Activated naive CD4-positive, alpha-beta T cell treated with anti-CD3 and anti-CD28 coated beads, Interleukin-2, amount 10 ng/mL, durations not matched to agents 7 days and 5 days (primary cell): ENCODE measurements around the gene COBLL1.
A peak's percentile ranks its signal among the peaks of the same experiment; 100 is the strongest.

Experiments used
- CTCF ChIA-PET: fragments of 350-600 bp; sonication (Branson Sonifier 250); formaldehyde crosslinking; loops from one replicate; lab custom pipeline; 2021; ENCODE audit warnings: antibody characterized with exemption; lab: Charles Lee
- DNase-seq: peaks from one replicate; pipeline ENCODE4 v3.0.0-alpha.2; 2020
- H3K27ac Mint-ChIP-seq: one replicate; pipeline ENCODE4 v1.8.0; 2021; ENCODE audit warnings: mild to moderate bottlenecking, moderate library complexity, mixed read lengths
- H3K27me3 Mint-ChIP-seq: one replicate; pipeline ENCODE4 v1.8.0; 2021; ENCODE audit warnings: mild to moderate bottlenecking, mixed read lengths
- H3K36me3 Mint-ChIP-seq: one replicate; pipeline ENCODE4 v1.8.0; 2021; ENCODE audit warnings: mixed read lengths
- H3K4me1 Mint-ChIP-seq: one replicate; pipeline ENCODE4 v1.8.0; 2021; ENCODE audit warnings: mixed read lengths
- H3K4me3 Mint-ChIP-seq: one replicate; pipeline ENCODE4 v1.8.0; 2021; ENCODE audit warnings: mild to moderate bottlenecking, moderate library complexity, mixed read lengths
- H3K9me3 Mint-ChIP-seq: one replicate; pipeline ENCODE4 v1.8.0; 2021; ENCODE audit warnings: mixed read lengths

COBLL1 gene

DNA sequence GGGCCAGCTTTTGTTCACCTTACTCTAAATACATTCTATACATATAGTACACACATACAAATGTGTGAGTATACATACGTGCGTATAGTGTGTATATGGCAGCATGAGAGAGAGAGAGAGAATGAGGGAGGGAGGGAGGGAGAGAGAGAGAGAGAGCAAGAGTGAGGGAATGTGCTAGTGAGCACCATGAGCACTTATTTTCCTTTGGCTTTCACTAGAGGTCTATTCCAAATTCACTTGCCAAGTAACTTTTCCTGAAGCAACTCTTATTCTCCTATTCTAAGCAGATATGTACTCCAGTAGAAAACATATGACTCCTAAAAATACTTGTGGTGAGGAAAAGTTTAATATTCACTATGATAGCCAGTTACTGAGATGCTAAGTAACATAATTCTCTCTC is 85.7 kb downstream of the COBLL1 start:
- H3K4me1 Mint-ChIP-seq = no peaks in the 10 kb centered on the region
- CTCF ChIA-PET = no interaction called here
- no peak overlapping the region for H3K4me3 Mint-ChIP-seq
- H3K27me3 Mint-ChIP-seq = no peaks in the 10 kb centered on the region
- no peaks in the 10 kb centered on the region for H3K36me3 Mint-ChIP-seq
- H3K27ac Mint-ChIP-seq = no peak overlapping the region
- H3K9me3 Mint-ChIP-seq = no peaks in the 10 kb centered on the region
- no peak for DNase-seq

DNA sequence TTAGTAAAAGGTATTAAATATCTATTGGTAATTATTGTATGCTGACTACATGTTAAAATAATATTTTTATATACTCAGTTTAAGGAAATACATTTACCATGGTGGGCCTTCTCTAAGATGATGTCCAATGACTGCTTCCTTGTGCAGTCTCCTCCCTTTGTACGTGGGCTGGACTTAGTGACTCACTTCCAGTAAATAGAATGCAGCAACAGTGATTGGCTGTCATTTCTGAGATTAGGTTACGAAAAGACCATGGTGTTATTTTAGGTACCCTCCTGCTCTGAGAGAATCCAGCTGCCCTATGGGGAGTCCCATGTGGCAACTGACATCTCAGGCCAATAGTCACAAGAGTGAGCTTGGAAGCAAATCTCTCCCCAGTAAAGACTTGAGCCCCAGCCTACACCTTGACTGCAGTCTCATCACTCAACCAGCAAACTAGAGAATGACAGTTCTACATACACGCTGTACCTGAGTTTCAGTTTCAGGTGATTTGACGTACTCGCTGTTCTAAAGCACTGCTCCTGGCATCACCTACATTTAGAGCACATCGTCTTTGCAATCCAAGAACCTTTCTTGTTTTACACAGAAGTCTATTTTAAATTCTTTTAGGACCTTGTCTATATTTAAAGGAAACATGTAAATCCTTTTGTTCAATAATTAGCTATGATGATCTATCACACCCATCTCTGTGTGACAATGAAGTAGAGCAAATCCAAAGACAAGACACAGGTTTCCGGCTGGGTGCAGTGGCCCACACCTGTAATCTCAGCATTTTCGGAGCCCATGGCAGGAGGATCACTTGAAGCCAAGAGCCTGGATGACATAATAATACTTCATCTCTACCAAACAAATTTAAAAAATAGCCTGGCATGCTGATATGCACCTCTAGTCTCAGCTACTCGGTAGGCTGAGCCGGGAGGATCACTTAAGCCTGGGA is 87.2 kb downstream of the COBLL1 start:
- H3K36me3 Mint-ChIP-seq = no peaks in the 10 kb centered on the region
- CTCF ChIA-PET = no interaction called here
- H3K4me1 Mint-ChIP-seq = no peaks in the 10 kb centered on the region
- H3K9me3 Mint-ChIP-seq = no peaks in the 10 kb centered on the region
- no peak overlapping the region for H3K4me3 Mint-ChIP-seq
- DNase-seq = no peak
- H3K27ac Mint-ChIP-seq = no peak overlapping the region
- no peaks in the 10 kb centered on the region for H3K27me3 Mint-ChIP-seq

- Mint-ChIP-seq H3K36me3 (no peaks in the 10 kb centered on the region), H3K4me3 (no peak overlapping the region), H3K27ac (no peak overlapping the region), H3K9me3 (no peaks in the 10 kb centered on the region), H3K27me3 (no peaks in the 10 kb centered on the region), H3K4me1 (no peaks in the 10 kb centered on the region)
- DNase-seq = no peak
- CTCF ChIA-PET = no interaction called here
These were observed 88.7 kb downstream of the COBLL1 start for GRCh38 chr2:164752956-164753355.

DNA sequence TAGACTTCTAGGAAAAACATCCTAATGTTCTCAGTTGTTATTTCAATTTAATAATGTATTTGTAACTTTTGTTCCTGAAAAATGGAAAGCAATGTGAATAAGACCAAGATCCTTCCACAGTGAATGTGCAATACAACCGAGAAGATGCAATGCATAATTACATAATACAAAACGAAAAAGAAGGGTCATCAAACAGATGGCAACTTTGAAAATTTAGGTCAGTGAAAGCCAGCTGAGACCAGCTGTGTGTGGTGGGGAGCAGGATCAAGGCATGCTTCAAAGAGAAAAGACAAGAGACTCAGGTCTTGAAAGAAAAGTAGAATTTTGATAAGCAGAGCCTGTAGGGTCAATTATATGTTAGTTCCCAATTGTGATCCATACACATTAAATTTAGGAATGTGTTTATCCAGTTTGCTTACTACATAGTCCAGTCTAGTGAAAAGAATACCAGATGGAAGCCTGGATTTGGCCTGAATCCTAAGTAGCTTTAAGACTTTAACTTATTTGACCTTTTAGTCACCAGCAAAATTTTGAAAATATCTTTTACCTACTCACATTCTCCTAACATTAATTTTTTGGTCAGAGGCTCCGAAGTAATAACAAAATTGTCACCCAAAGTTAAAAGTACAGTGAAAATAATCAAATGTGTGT is 93.7 kb downstream of the COBLL1 start:
- Mint-ChIP-seq H3K36me3 (no peaks in the 10 kb centered on the region), H3K27ac (no peak overlapping the region), H3K9me3 (no peaks in the 10 kb centered on the region), H3K4me1 (no peaks in the 10 kb centered on the region), H3K4me3 (no peak overlapping the region), H3K27me3 (no peaks in the 10 kb centered on the region)
- CTCF ChIA-PET = no interaction called here
- no peak for DNase-seq

GRCh38 chr2:164747140-164747539 is 94.5 kb downstream of the COBLL1 start:
- H3K9me3 Mint-ChIP-seq = no peaks in the 10 kb centered on the region
- H3K4me3 Mint-ChIP-seq = no peak overlapping the region
- no peaks in the 10 kb centered on the region for H3K27me3 Mint-ChIP-seq
- H3K27ac Mint-ChIP-seq = no peak overlapping the region
- no peaks in the 10 kb centered on the region for H3K4me1 Mint-ChIP-seq
- no peak for DNase-seq
- CTCF ChIA-PET = no interaction called here
- H3K36me3 Mint-ChIP-seq = no peaks in the 10 kb centered on the region

DNA sequence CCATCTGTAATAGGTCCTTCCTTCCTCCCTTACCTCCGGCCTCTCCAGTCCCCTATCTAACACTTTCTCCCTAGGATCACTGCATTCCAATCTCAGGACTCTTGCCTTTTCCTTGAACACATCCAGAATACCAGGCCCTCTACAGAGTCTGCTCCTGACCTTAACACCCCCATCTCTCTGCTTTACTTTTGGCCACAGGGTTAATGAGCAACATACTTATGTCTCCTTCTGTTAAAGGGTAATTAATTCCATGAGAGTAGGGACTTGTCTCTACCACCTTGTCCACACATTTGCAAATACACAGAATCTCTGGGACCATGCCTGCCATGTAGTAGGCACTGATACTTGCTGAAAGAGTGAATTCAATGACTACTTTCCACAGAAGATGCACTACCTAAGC is 94.9 kb downstream of the COBLL1 start:
- no peaks in the 10 kb centered on the region for H3K4me1 Mint-ChIP-seq
- H3K27me3 Mint-ChIP-seq = no peaks in the 10 kb centered on the region
- CTCF ChIA-PET = no interaction called here
- H3K36me3 Mint-ChIP-seq = no peaks in the 10 kb centered on the region
- H3K9me3 Mint-ChIP-seq = no peaks in the 10 kb centered on the region
- H3K4me3 Mint-ChIP-seq = no peak overlapping the region
- no peak for DNase-seq
- no peak overlapping the region for H3K27ac Mint-ChIP-seq

GRCh38 chr2:164745012-164745797 is 96.4 kb downstream of the COBLL1 start:
- CTCF ChIA-PET = no interaction called here
- Mint-ChIP-seq H3K9me3 (no peaks in the 10 kb centered on the region), H3K4me3 (no peak overlapping the region)

DNA sequence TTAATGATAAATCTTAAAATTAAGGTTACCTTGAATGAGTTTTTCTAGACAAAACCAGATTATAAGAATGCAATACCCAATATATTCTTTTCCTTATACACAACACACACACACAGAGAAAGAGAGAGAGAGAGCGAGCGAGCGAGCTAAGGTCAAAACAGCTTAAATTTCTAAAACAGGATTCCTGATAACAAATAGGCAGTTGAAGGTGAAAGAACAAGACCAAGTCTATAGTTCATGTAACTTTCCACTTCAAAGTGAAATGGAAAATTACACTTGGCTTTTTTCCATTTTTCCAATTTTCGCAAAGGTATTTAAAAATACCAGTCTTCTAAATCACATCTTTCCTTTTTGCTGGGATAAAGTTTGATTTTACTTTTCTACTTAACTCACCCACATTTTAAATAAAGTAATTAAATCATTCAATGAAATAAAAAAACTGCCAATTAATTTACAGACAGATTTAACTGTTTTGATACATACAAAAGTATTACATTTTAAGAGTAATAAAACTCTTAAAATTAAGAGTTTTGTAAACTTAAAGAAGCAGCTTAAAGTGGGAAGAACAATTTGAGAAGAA is 98.8 kb downstream of the COBLL1 start:
- Mint-ChIP-seq H3K4me3 (no peak overlapping the region), H3K27me3 (no peaks in the 10 kb centered on the region), H3K36me3 (no peaks in the 10 kb centered on the region), H3K27ac (no peak overlapping the region), H3K9me3 (no peaks in the 10 kb centered on the region), H3K4me1 (no peaks in the 10 kb centered on the region)
- CTCF ChIA-PET = no interaction called here
- DNase-seq = no peak

More at GRCh38 chr2:164745012-164745797, 96.4 kb downstream of the COBLL1 start:
- no peak for DNase-seq
- Mint-ChIP-seq H3K36me3 (no peaks in the 10 kb centered on the region), H3K4me1 (no peaks in the 10 kb centered on the region), H3K27me3 (no peaks in the 10 kb centered on the region), H3K27ac (no peak overlapping the region)

DNA sequence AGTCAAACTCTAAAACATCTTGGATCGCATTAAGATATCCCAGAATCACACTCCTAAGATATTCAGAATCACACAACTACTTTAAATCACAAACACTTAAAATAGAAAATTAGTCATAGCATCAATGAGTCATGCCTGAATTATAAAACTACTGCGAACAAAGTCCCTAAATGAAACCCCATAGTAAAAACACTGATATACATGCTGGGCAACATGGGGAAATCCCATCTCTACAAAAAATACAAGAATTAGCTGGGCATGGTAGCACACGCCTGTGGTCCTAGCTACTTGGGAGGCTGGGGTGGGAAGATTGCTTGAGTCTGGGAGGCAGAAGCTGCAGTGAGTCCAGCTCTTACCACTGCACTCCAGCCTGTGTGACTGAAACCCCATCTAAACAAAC is 101.7 kb downstream of the COBLL1 start:
- no peaks in the 10 kb centered on the region for H3K4me1 Mint-ChIP-seq
- DNase-seq = no peak
- CTCF ChIA-PET = no interaction called here
- no peaks in the 10 kb centered on the region for H3K9me3 Mint-ChIP-seq
- H3K4me3 Mint-ChIP-seq = no peak overlapping the region
- no peaks in the 10 kb centered on the region for H3K36me3 Mint-ChIP-seq
- H3K27ac Mint-ChIP-seq = no peak overlapping the region
- no peaks in the 10 kb centered on the region for H3K27me3 Mint-ChIP-seq

GRCh38 chr2:164737612-164738081 is 104.0 kb downstream of the COBLL1 start:
- Mint-ChIP-seq H3K27me3 (no peaks in the 10 kb centered on the region), H3K36me3 (no peaks in the 10 kb centered on the region), H3K9me3 (no peaks in the 10 kb centered on the region), H3K27ac (no peak overlapping the region), H3K4me1 (no peaks in the 10 kb centered on the region), H3K4me3 (no peak overlapping the region)
- DNase-seq = peak; percentile 23
- CTCF ChIA-PET = interaction anchor here (0.9 to 1.5 kb wide), 8 partner anchors 8 to 466 kb away, joined by 3 to 5 read pairs (median 3); partner anchors contain the start of gene SCN3A

DNA sequence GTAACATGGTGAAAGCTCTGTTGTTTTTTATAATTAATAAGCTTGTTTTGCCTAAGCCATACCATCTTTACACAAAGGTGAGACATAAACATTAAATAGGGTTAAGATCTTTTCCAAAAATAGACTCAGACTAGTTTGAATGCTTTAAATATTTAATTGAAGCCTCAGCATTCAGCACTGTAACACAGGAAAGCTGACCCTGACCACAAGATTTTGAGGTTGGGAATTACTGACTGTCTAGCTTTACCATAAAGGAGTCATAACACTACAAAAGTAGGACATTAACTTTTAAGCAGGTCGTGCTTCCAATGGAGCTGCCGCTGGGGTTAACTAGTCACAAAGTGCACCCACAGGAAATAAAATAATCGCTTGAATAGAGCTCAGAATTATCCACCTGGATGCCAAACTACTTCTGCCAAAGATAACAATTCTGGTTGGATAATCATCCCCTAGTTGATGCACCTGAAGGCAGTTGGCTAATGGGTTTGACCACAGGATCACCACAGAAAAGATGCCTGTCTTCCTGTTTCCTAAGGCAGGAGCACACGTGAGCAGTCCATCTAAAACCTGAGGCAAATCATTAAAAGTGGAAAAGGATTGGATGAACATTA is 106.2 kb downstream of the COBLL1 start:
- H3K4me1 Mint-ChIP-seq = no peaks in the 10 kb centered on the region

GRCh38 chr2:164734196-164734595 is 107.4 kb downstream of the COBLL1 start:
- no peaks in the 10 kb centered on the region for H3K27me3 Mint-ChIP-seq
- no peaks in the 10 kb centered on the region for H3K36me3 Mint-ChIP-seq
- H3K9me3 Mint-ChIP-seq = no peaks in the 10 kb centered on the region
- no peak overlapping the region for H3K4me3 Mint-ChIP-seq
- no peak overlapping the region for H3K27ac Mint-ChIP-seq
- H3K4me1 Mint-ChIP-seq = no peaks in the 10 kb centered on the region
- CTCF ChIA-PET = no interaction called here
- no peak for DNase-seq

More for the DNA sequence above, 106.2 kb downstream of the COBLL1 start:
- CTCF ChIA-PET = interaction anchor here (1.1 kb wide), 1 partner anchor 157 kb away, joined by 3 read pairs; no protein-coding TSS in a partner anchor
- H3K27me3 Mint-ChIP-seq = no peaks in the 10 kb centered on the region
- no peak overlapping the region for H3K27ac Mint-ChIP-seq
- H3K36me3 Mint-ChIP-seq = no peaks in the 10 kb centered on the region
- H3K4me3 Mint-ChIP-seq = no peak overlapping the region
- DNase-seq = no peak
- no peaks in the 10 kb centered on the region for H3K9me3 Mint-ChIP-seq

DNA sequence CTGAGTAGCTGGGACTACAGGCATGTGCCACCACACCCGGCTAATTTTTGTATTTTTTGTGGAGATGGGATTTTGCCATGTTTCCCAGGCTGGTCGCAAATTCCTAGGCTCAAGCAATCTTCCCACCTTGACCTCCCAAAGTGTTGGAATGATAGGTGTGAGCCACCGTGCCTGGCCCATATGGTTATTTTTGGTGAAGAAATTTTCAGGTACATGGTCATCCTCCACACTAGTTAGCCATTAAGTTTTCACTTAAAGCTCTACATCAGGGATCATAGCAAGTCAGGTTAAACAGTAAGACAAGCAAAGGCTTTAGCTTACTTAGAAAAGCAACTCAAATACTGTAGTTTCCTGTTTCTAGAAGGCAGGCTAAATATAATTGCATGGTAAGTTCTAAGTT is 116.1 kb downstream of the COBLL1 start:
- CTCF ChIA-PET = interaction anchor here (0.8 kb wide), 1 partner anchor 1164 kb away, joined by 3 read pairs; no protein-coding TSS in a partner anchor
- no peak for DNase-seq
- Mint-ChIP-seq H3K27ac (no peak overlapping the region), H3K9me3 (no peaks in the 10 kb centered on the region), H3K4me1 (no peaks in the 10 kb centered on the region), H3K27me3 (no peaks in the 10 kb centered on the region), H3K36me3 (no peaks in the 10 kb centered on the region), H3K4me3 (no peak overlapping the region)
